Activated naive CD4-positive, alpha-beta T cell treated with anti-CD3 and anti-CD28 coated beads, Interleukin-2, amount 10 ng/mL, durations not matched to agents 7 days and 5 days (primary cell): ENCODE results near the gene GAREM1.
"Not testable (repeated sequence)": the region's sequence is repeated elsewhere in the genome, so short reads cannot be mapped to it uniquely, and the experiment has no call there.

ENCODE experiments used
- CTCF ChIA-PET: fragments of 350-600 bp; sonication (Branson Sonifier 250); formaldehyde crosslinking; loops from one replicate; lab custom pipeline; 2021; ENCODE audit warnings: antibody characterized with exemption; lab: Charles Lee
- DNase-seq: peaks from one replicate; pipeline ENCODE4 v3.0.0-alpha.2; 2020
- H3K27ac Mint-ChIP-seq: one replicate; pipeline ENCODE4 v1.8.0; 2021; ENCODE audit warnings: mild to moderate bottlenecking, moderate library complexity, mixed read lengths
- H3K27me3 Mint-ChIP-seq: one replicate; pipeline ENCODE4 v1.8.0; 2021; ENCODE audit warnings: mild to moderate bottlenecking, mixed read lengths
- H3K36me3 Mint-ChIP-seq: one replicate; pipeline ENCODE4 v1.8.0; 2021; ENCODE audit warnings: mixed read lengths
- H3K4me1 Mint-ChIP-seq: one replicate; pipeline ENCODE4 v1.8.0; 2021; ENCODE audit warnings: mixed read lengths
- H3K4me3 Mint-ChIP-seq: one replicate; pipeline ENCODE4 v1.8.0; 2021; ENCODE audit warnings: mild to moderate bottlenecking, moderate library complexity, mixed read lengths
- H3K9me3 Mint-ChIP-seq: one replicate; pipeline ENCODE4 v1.8.0; 2021; ENCODE audit warnings: mixed read lengths

Gene GAREM1

GRCh38 chr18:32238635-32239268 is 231.9 kb downstream of the GAREM1 start:
- Mint-ChIP-seq H3K27me3 (peaks cover 16% of the 10 kb centered on the region), H3K27ac (no peak overlapping the region), H3K4me1 (no peaks in the 10 kb centered on the region), H3K4me3 (no peak overlapping the region), H3K9me3 (peaks cover 2% of the 10 kb centered on the region), H3K36me3 (no peaks in the 10 kb centered on the region)
- DNase-seq: no peak
- CTCF ChIA-PET: no interaction called here

GRCh38 chr18:32237049-32237448 is 233.6 kb downstream of the GAREM1 start:
- no peaks in the 10 kb centered on the region for H3K36me3 Mint-ChIP-seq
- no peak overlapping the region for H3K27ac Mint-ChIP-seq
- CTCF ChIA-PET: interaction anchor here (1.0 to 1.1 kb wide), 2 partner anchors 79 to 312 kb away, joined by 3 read pairs; no protein-coding TSS in a partner anchor
- H3K4me3 Mint-ChIP-seq: no peak overlapping the region
- no peaks in the 10 kb centered on the region for H3K4me1 Mint-ChIP-seq
- peaks cover 18% of the 10 kb centered on the region for H3K27me3 Mint-ChIP-seq
- DNase-seq: no peak
- H3K9me3 Mint-ChIP-seq: peaks cover 2% of the 10 kb centered on the region

- H3K4me3 Mint-ChIP-seq, H3K4me1 Mint-ChIP-seq, H3K9me3 Mint-ChIP-seq, H3K36me3 Mint-ChIP-seq, H3K27me3 Mint-ChIP-seq, DNase-seq, H3K27ac Mint-ChIP-seq: not testable (repeated sequence)
- CTCF ChIA-PET: interaction anchor here (0.7 kb wide), 1 partner anchor 56 kb away, joined by 4 read pairs; no protein-coding TSS in a partner anchor
Measured at GRCh38 chr18:32233348-32233747, 237.3 kb downstream of the GAREM1 start.

- no peaks in the 10 kb centered on the region for H3K36me3 Mint-ChIP-seq
- no peaks in the 10 kb centered on the region for H3K9me3 Mint-ChIP-seq
- no peak overlapping the region for H3K27ac Mint-ChIP-seq
- no peaks in the 10 kb centered on the region for H3K4me1 Mint-ChIP-seq
- H3K27me3 Mint-ChIP-seq: peaks cover 7% of the 10 kb centered on the region
- no peak overlapping the region for H3K4me3 Mint-ChIP-seq
- no peak for DNase-seq
- CTCF ChIA-PET: no interaction called here
Measured at GRCh38 chr18:32219431-32220018, 251.2 kb downstream of the GAREM1 start.

- DNase-seq: no peak
- Mint-ChIP-seq H3K4me1 (no peaks in the 10 kb centered on the region), H3K4me3 (no peak overlapping the region), H3K27ac (no peak overlapping the region), H3K27me3 (peaks cover 10% of the 10 kb centered on the region), H3K9me3 (no peaks in the 10 kb centered on the region), H3K36me3 (no peaks in the 10 kb centered on the region)
- CTCF ChIA-PET: no interaction called here
Measured at GRCh38 chr18:32216390-32216789, 254.3 kb downstream of the GAREM1 start.

GRCh38 chr18:32213693-32214092 is 257.0 kb downstream of the GAREM1 start:
- Mint-ChIP-seq H3K36me3 (no peaks in the 10 kb centered on the region), H3K4me3 (no peak overlapping the region), H3K27ac (no peak overlapping the region), H3K9me3 (no peaks in the 10 kb centered on the region), H3K4me1 (no peaks in the 10 kb centered on the region), H3K27me3 (peaks cover 10% of the 10 kb centered on the region)
- DNase-seq: no peak
- CTCF ChIA-PET: no interaction called here
